Transverse colon (tissue), 4 donors: Measurements from ENCODE around the gene CEBPA.

Source experiments
- EP300 ChIP-seq: sonication (generic); formaldehyde crosslinking; IDR thresholded peaks from one replicate; pipeline ENCODE4 v1.6.1; 2017; ENCODE audit warnings: antibody characterized with exemption, low read depth
- POLR2A ChIP-seq: fragments of 450-650 bp; IDR thresholded peaks from one replicate; pipeline ENCODE4 v1.6.1; 2016; ENCODE audit warnings: antibody characterized with exemption, mild to moderate bottlenecking, moderate library complexity
- POLR2AphosphoS5 ChIP-seq, 3 donors: sonication (generic); formaldehyde crosslinking; IDR thresholded peaks; one replicate each; pipeline ENCODE4 v1.6.1; 2016; ENCODE audit warnings: antibody characterized with exemption in 3 of 3
- TF ChIP-seq, protein P1 (sequence below), 5 experiments: fragments of 200-600 bp in 3 of 5; fragments of 450-650 bp in 2 of 5; sonication (generic) in 3 of 5; IDR thresholded peaks; 1 replicate in 2 of 5; 2 replicates in 3 of 5; pipeline ENCODE4 v1.5.1; 2016 to 2017; ENCODE audit warnings: antibody characterized with exemption in 5 of 5, inconsistent platforms in 3 of 5, mild to moderate bottlenecking in 2 of 5, moderate library complexity in 1 of 5

DNA sequence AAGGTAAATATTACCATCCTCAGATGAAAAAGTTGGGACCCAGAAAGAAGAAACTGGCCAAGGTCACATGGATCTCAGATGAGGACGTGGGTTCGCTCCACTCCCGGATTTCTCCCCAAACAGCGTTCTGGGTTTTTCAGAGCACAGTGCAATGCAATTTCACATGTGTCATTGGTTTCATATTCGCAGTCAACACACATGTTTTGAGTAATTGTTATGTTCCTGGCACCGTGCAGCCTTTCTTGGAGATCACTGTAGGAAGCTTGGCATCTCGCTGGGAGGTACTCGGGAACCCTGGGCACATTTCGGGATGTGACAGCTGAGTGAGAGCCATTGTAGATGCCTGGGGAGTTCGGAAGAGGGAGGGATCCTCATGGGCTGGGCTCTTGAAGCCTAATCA, 45.0 kb upstream of the CEBPA start:
- TF ChIP-seq, protein P1, sequence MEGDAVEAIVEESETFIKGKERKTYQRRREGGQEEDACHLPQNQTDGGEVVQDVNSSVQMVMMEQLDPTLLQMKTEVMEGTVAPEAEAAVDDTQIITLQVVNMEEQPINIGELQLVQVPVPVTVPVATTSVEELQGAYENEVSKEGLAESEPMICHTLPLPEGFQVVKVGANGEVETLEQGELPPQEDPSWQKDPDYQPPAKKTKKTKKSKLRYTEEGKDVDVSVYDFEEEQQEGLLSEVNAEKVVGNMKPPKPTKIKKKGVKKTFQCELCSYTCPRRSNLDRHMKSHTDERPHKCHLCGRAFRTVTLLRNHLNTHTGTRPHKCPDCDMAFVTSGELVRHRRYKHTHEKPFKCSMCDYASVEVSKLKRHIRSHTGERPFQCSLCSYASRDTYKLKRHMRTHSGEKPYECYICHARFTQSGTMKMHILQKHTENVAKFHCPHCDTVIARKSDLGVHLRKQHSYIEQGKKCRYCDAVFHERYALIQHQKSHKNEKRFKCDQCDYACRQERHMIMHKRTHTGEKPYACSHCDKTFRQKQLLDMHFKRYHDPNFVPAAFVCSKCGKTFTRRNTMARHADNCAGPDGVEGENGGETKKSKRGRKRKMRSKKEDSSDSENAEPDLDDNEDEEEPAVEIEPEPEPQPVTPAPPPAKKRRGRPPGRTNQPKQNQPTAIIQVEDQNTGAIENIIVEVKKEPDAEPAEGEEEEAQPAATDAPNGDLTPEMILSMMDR (IDR thresholded peaks at IDR 0.05), result no peak
- TF ChIP-seq POLR2AphosphoS5 (IDR thresholded peaks at IDR 0.05) (no peak), POLR2A (no peak), EP300 (no peak)
